ENCODE measurements around the gene EIF4E2.
"Not testable (repeated sequence)": the region's sequence is repeated elsewhere in the genome, so short reads cannot be mapped to it uniquely, and the experiment has no call there.

The EIF4E2 gene

DNA sequence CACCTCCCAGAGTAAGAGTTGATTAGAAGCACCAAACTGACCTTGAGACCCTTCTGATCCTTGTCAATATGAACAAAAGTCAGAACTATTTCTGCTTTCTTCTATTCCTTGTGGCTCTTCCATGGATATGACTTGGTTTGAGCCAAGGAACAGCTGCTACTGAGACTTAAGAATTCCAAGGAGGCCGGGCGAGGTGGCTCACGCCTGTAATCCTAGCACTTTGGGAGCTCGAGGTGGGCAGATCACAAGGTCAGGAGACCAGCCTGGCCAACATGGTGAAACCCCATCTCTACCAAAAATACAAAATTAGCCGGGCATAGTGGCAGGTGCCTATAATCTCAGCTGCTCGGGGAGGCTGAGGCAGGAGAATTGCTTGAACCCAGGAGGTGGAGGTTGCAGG, 20.0 kb downstream of the EIF4E2 start:
- DNase-seq, result not testable (repeated sequence)

DNA sequence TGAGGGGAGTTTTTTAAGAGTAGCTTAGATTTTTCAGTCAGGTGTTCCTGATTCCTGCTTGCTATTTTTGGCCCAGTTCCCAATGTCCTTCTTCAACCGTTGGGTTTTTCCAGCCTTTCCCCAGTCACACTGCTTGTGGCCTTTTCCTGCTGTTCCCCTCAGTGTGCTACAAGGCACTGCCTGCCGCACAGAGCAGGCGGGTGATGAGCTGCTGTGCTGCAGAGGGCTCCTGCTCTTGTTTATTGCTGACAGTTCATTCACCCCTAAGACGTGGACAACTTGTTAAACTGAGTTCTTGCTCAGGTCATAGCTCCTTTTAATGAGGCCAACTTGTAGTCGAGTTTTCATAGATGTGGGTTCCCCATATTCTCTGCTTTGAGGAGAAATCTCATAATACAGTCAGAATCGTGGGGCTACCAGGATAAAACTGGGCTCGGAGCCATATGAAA, 20.6 kb downstream of the EIF4E2 start:
- no peak for DNase-seq

GRCh38 chr2:232573042-232573441, 22.6 kb downstream of the EIF4E2 start:
- no peak for DNase-seq

DNA sequence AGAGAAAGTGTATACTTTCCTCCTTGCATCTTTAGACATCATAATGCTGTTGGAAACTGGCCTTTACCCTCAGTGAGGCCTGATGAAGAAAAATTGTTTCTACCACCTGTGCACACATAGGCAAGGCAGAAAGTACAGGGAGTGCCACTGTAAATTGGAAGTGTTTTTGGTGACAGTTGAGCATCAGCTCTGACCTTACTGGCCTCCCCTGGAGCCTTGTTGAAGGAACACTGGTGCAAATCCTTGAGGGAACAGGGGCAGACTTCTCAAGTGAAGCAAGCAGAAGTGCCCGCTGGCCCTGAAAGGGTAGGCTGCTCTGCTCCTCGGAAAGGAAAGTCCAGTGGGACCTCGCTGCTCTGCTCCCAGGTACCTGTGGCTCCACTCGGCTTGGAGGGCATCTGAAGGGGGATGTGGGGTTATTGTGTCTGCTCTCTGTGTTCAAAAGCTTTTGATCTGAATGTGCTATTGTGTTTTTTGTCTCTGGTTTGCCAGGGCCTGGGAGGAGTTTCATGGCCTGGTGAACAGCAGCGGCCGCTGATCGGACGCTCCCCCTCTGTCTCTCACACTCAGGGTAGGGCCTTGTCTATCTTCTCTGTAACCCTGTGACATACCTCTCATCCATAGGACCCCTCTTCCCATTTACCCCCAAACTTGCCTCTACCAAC, 23.4 kb downstream of the EIF4E2 start:
- DNase-seq, result no peak

DNA sequence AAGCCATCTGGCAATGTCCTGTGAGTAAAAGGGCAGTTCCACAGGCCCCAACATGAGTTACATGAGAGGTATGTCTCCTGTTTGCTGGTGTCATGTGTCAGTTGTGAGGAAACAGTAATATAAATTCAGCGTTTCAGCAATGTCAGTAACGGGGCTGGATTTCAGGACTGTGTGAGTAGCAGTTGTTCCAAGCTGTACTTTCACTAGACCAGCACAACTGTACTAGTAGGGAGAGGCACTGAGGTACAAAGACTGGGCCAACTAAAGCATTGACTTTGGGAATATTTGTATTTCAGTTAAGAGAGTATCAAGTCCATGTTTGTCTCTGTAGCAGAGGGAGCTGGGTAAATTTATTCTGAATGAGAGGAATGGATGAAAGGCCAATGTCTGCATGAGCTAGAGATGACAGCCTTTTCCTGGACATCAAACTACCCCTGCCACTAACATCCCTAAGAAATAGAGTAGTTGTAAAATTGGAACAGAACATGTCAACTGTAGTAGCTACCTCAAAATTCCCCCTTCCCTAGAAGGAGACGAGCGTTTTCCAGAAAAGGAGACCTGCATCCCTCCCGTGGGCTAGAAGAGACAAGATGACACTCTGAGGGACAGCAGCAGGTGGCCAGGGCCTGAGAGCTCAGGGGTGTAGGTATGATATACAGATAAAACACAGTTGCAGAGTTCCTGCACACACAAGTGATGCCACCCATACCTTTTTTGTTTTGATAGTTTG, 24.4 kb downstream of the EIF4E2 start:
- no peak for DNase-seq

GRCh38 chr2:232575404-232575746, 24.9 kb downstream of the EIF4E2 start:
- no peak for DNase-seq

DNA sequence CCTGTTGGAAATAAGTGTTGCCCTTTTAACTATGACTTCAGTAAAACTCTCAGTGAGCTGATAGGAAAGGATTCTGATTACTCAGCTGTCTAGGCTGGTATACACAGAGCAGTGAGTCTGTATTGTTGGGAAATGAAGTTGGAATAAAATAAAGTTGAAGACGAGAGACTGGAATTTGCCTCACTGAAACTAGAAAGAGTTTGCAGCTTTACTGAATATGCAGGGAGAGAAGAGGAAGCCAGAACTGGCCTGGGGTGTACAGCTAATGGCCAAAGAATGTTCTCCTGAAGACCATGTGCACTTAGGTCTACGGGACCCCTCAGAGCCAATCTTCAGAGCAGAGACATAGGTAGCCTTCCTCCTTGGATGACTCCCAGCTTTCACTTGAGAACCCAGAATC, 26.5 kb downstream of the EIF4E2 start:
- no peak for DNase-seq

DNA sequence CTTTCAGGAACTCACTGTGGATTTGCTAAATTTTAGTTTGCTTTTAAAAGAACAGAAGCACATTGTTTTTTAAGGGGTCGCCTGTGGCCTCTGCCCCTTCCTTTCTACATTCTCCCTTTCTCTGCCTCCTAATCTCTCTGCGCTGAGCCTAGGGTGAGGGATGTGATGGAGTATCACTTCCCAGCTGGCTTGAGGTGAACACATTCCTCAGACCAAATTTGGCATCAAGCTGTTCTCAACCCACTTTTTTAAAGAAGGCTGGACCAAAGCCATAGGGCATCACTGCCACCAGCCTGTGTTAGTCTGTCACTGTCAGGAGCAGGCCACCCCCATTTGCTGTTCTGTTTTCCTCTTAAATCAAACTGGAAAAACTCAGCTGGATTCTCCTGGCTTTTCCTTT, 27.4 kb downstream of the EIF4E2 start:
- DNase-seq, result no peak

GRCh38 chr2:232578626-232579025, 28.1 kb downstream of the EIF4E2 start:
- no peak for DNase-seq

- no peak for DNase-seq
These were observed 30.1 kb downstream of the EIF4E2 start for GRCh38 chr2:232580648-232580981.

- DNase-seq, result no peak
These were observed 31.2 kb downstream of the EIF4E2 start for GRCh38 chr2:232581725-232582124.

GRCh38 chr2:232584238-232584637, 33.7 kb downstream of the EIF4E2 start:
- DNase-seq, result no peak

GRCh38 chr2:232586943-232587505, 36.5 kb downstream of the EIF4E2 start:
- no peak for DNase-seq

- no peak for DNase-seq
These were observed 37.0 kb downstream of the EIF4E2 start for GRCh38 chr2:232587512-232587911.

DNA sequence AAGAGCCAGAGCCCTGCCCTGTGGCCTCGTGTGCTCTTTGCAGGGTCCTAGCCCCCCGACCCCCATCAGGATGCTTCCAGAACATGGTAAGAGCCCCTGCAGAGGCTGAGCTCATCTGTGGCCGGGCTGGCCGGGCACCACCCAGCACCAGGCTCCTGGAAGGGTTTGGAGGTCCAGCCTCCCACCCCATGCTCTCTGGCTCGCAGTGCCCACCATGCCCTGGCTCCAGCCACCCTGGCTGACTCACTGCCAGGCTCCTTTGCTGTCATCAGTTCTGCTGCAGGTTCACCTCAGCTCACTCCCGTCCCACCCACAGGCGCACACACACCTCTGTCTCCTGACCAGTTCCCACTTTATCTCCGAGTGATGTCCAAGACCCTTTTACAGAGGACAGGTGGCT, 37.5 kb downstream of the EIF4E2 start:
- no peak for DNase-seq

- DNase-seq, result no peak
These were observed 38.4 kb downstream of the EIF4E2 start for GRCh38 chr2:232588680-232589585.

DNA sequence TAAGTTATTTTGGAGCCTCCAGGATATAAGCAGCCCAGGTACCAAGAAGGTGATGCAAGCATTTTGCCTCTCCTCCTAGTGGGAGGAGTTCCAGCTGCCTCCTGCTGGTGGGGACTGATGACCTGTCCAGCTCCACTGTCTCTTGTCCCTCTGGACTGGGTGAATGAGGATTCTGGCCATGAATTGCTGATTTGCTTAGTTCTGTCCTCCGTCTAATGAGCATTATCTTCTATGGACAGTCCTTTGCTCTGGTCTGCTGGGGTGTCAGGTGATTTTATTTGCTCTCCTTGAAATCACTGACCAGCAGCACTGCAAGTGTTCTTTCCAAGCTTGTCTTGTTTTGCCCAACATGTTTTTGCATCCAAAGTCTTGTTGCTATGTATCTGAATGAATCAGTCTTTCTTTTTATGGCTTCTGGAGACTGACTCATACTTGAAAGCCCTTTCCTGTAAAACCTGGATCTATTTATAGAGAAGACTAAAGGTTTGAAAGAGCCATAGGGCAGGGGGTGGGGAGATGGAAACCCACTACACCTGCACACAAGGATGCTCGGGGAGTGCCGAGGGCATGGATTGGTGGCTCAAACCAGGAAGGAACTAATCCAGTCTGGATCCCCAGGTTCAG, 42.4 kb downstream of the EIF4E2 start:
- no peak for DNase-seq

GRCh38 chr2:232593982-232594381, 43.5 kb downstream of the EIF4E2 start:
- DNase-seq, result no peak

GRCh38 chr2:232597362-232598079, 47.0 kb downstream of the EIF4E2 start:
- DNase-seq, result no peak

- DNase-seq, result no peak
These were observed 47.8 kb downstream of the EIF4E2 start for GRCh38 chr2:232598293-232598692.

DNA sequence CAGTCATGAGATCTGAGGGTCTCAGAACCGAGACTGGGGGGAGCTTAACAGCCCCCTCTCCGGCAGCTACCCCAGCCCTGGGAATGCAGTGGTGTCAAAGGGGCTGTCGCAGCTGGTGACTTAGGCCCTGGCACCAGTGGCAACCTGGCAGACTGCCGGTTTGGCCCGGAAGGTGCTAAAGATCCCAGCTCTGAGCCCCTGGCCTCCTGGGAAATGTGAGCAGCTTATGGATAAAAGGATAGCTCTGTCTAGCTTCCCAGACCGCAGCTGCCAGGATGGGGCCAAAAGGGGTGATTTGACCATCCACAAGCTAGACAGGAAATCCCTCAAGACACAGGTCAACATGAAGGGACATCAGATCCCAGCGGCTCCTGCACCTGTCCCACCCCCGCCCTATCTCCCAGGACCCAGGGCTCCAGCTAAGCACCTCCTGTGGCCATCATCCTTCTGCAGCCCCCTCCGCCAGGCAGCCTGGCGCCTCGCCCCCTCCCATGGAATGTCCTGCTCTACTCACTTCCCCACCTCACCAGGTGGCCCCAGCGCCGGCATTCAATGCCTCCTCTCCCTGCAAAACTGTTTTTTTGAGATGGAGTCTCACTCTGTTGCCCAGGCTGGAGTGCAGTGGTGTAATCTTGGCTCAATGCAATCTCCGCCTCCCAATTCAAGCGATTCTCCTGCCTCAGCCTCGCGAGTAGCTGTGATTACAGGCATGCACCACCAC, 49.7 kb downstream of the EIF4E2 start:
- DNase-seq, result no peak

GRCh38 chr2:232603283-232603682, 52.8 kb downstream of the EIF4E2 start:
- no peak for DNase-seq

All from effector CD4-positive, alpha-beta T cell (primary cell).